RPMI7951 (cell line): ENCODE data around the gene SURF4. TPM values are rescaled to one million over a fixed set of nuclear protein-coding genes. Genes with fewer than 3 reads are reported as not detected.
"Not testable (repeated sequence)": the region's sequence is repeated elsewhere in the genome, so short reads cannot be mapped to it uniquely, and the experiment has no call there.

Experiments used
- DNase-seq: peaks from one replicate; pipeline ENCODE4 v3.0.0-alpha.2; 2012; ENCODE audit warnings: low read depth
- total RNA-seq: library from RNA; depleted of rRNA; stranded (reverse); fragments of >200 nt; shearing (Covaris generic); gene quantifications from 2 replicates; pipeline ENCODE4 v1.2.3, GENCODE V29; 2014

SURF4 gene
- total RNA-seq, 1 experiment from 2014 or later, result 188 TPM

DNA sequence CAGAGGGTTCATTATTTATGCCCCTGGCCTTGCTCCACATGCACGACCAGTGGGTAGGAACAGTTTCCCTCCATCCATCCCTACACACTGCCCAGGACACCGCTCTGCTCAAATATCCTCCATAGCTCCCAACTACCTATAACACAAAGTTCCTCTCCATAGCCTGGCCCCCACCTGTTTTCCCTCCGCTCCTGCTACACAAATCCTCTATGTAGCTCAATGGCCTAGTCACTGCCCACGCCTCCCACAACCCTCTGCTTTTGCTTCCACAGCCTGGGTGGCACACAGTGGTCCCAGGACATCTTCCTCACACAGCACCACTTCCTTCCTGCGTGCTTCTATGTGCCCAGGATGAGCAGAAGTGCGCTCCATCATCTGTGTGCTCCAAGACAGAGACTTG, 21.5 kb upstream of the SURF4 start:
- DNase-seq, result no peak

GRCh38 chr9:133396952-133397351, 21.1 kb upstream of the SURF4 start:
- no peak for DNase-seq

- no peak for DNase-seq
Observed at GRCh38 chr9:133394687-133395271, 18.9 kb upstream of the SURF4 start.

DNA sequence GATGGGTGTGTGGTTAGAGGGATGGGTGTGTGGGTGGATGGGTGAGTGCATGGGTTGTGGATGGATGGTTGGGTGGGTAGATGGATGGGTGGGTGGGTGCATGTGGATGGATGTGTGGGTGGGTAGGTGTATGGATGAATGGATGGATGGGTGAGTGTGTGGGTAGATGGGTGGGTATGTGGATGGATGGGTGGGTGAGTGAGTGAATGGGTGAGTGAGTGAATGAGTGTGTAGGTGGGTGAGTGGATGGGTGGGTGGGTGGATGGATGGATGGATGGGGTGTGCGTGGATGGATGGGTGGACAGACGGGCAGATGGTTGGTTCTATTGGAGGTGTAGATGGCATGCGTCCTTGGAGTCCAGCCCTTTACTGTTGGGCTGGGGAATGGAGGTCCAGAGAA, 17.5 kb upstream of the SURF4 start:
- DNase-seq, result no peak

DNA sequence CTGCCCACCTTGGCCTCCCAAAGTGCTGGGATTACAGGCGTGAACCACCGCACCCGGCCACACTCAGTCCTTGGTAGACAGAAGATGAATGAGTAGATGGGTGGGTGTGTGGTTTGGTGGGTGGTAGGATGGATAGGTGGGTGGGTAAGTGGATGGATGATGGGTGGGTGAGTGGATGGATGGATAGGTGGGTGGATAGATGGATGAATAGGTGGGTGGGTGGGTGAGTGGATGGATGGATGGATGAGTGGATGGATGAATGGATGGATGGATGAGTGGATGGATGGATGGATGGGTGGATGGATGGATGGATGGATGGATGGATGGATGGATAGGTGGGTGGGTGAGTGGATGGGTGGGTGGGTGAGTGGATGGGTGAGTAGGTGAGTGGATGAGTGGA, 16.4 kb upstream of the SURF4 start:
- DNase-seq, result not testable (repeated sequence)

- not testable (repeated sequence) for DNase-seq
Observed at GRCh38 chr9:133391449-133391848, 15.6 kb upstream of the SURF4 start.

DNA sequence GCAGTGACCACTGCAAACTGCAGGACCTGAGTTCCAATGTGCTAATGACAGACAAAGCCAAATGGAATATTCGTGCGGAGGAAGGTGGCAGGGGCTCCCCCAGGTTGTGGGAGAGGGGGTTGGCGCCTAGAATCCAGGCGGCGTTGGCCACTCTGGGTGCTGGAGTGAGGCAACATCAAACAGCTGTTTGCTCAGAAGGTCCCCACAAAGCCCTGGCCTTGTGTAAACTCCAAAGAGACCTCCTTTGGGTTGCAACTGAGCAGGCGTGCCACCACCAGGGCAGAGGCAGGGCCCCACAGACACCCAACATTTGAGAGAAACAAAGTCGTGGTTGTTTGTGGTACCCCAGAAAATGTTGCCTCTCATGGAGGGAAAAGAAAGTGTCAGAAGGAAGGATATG, 14.9 kb upstream of the SURF4 start:
- DNase-seq, result no peak

- DNase-seq, result no peak
Observed at GRCh38 chr9:133389562-133389961, 13.7 kb upstream of the SURF4 start.

DNA sequence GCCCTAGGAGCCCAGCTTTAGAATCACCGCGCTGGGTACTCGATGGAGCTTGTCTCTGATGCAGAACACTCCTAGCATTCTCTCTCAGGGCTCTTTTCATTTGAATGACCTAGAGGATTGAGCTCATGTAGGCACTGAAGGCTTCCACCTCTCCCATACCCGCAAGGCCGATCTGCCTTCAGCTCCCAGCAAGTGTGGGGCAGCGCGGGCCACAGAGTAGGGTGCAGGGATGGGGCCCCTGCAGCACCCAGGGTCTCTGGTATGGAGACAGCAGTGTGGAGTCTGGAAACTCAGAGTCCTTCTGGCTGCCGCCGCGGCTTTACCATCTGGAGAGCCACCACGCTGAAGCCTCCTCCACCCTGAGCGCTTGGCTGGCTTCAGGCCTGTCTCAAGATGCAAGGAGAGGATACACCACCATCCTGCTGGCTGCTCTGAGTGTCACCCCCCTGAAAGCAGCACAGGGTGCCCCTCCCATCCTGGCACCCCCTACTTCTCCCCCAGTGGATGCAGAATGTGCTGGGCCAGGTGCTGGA, 13.2 kb upstream of the SURF4 start:
- DNase-seq, result no peak

GRCh38 chr9:133387680-133388079, 11.8 kb upstream of the SURF4 start:
- no peak for DNase-seq

GRCh38 chr9:133386338-133386737, 10.5 kb upstream of the SURF4 start:
- DNase-seq, result no peak

GRCh38 chr9:133385452-133385851, 9.6 kb upstream of the SURF4 start:
- no peak for DNase-seq

DNA sequence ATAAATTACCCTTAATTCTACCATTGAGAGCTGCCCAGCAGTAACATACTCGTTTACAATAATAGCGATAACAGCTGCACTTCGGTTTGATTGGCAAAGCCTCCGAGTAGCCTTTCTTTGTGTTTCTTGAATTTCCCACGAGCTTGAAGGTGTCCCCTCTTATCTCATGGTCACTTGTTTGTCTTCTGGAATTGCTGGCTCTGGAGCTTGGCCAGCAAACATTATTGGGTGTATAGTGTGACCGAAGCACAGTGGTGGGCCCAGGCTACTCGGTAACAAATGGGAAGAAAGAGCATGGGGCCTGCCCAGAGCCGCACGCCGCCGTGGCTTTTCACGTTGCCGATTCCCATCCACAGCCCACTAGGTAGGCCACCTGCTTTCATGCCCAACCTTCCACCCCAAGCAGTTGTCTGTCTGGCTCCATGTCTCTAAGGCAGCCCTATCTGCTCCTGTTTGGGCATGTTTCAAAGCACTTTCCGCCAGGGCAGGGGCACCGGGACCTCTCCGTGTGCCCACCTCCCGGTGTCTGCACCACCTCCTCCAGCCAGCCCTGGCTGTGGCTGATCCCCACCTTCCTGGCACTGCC, 9.0 kb upstream of the SURF4 start:
- DNase-seq, result no peak

- no peak for DNase-seq
Observed at GRCh38 chr9:133383438-133383837, 7.6 kb upstream of the SURF4 start.

GRCh38 chr9:133382507-133383141, 6.8 kb upstream of the SURF4 start:
- no peak for DNase-seq

- DNase-seq, result no peak
Observed at GRCh38 chr9:133380734-133381133, 4.9 kb upstream of the SURF4 start.

GRCh38 chr9:133379153-133380086, 3.6 kb upstream of the SURF4 start:
- no peak for DNase-seq

DNA sequence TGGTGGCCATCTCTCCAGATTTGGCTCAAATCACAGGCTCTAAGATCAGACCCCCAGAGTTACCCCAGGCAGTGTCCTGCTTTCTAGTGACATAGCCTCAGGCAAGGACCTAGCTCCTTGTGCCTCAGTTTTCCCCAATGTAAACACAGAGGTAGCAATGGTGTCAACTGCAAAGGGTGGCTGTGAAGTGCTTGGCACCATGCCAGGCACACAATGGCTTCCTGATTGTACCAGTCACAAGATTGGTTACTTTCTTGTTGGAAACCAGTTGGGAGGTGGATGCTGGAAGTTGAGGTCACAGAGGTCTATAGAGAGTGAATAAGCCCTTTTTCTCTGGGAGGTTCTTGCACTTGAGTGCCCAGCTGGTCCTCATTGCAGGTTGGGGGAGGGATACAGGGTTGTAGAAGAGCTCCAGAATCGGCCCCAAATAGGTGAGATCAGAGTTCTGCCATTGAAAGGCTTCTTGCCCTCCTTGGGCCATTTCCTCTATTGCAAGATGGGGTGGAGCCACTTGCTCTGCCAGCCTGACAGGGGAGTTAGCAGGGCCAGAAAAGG, 2.6 kb upstream of the SURF4 start:
- no peak for DNase-seq

DNA sequence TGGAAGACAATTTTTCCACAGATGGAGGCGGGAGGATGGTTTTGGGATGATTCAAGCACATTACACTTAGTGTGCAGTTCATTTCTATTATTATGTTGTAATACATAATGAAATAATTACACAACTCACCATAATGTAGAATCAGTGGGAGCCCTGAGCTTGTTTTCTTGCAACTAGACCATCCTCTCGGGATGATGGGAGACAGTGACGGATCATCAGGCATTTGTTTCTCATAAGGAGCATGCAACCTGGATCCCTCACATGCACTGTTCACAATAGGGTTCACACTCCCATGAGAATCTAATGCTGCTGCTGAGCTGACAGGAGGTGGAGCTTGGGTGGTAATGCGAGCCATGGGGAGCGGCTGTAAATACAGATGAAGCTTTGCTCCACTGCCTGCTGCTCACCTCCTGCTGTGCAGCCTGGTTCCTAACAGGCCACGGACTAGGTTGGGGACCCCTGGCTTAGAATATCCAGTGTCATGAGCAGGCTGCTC, 1.9 kb upstream of the SURF4 start:
- DNase-seq, result peak; percentile 43

- not testable (repeated sequence) for DNase-seq
Observed at GRCh38 chr9:133377280-133377679, 1.4 kb upstream of the SURF4 start.

- peak; percentile 24 for DNase-seq
Observed at GRCh38 chr9:133375116-133375723, 640 bp downstream of the SURF4 start.
